Measurements from ENCODE around the gene MAST3.

MAST3 gene

GRCh38 chr19:18193388-18194180 is 96.0 kb downstream of the MAST3 start:
- DNase-seq, result no peak

DNA sequence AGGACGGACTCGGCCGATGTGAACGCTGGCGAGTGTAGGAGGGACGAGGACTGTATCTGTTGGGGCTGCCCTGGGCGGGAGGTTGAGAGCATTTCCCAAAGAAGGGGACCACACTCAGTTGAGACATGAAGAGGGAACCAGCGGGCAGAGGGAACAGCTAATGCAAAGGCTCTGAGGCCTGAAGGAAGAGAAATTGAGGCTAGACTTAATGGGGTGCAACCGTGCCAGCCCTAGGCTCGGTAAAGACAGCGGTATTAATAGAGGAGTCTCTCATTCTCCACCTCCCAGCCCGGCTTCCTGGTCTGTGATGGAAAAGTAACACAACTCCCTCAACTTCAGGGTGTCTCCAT is 96.6 kb downstream of the MAST3 start:
- no peak for DNase-seq

DNA sequence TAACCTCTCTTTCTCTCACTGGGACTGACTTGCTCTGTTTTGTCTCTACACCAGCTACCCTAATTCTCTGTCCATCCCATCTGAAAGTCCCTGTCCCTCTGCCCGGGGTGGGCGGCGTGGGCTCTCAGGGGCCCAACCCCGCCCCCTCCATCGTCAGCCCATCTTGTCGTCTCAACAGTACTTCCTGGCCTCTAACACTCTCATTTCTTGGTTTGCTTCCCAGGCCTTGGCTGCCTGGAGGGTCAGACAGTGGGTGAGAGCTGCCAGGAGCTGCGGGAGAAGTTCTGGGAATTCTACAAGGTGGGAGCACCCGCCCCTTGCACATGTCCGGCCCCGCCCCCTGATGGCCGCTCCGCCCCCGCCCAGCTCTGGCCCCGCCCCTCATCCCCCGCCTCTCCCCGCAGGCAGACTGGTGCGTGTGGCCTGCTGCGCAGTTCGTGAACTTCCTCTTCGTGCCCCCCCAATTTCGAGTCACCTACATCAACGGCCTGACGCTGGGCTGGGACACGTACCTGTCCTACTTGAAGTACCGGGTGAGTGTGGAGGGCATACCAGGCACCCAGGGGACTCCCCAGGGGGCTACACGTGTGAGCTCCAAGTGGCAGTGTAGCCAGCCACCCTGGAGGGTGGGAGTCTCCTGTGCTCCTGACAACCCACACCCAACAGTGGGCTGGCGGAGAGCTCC is 97.1 kb downstream of the MAST3 start:
- no peak for DNase-seq

- no peak for DNase-seq
Observed at GRCh38 chr19:18196511-18196845, 98.9 kb downstream of the MAST3 start.

- no peak for DNase-seq
Observed at GRCh38 chr19:18197306-18197705, 99.7 kb downstream of the MAST3 start.

- no peak for DNase-seq
Observed at GRCh38 chr19:18197941-18198340, 100.4 kb downstream of the MAST3 start.

GRCh38 chr19:18198374-18198773 is 100.8 kb downstream of the MAST3 start:
- no peak for DNase-seq
